ENCODE results near the gene AGT. TPM values are rescaled to one million over a fixed set of nuclear protein-coding genes. Genes with fewer than 3 reads are reported as not detected.

Gene AGT
- total RNA-seq, 1 experiment from 2014 or later: not detected

DNA sequence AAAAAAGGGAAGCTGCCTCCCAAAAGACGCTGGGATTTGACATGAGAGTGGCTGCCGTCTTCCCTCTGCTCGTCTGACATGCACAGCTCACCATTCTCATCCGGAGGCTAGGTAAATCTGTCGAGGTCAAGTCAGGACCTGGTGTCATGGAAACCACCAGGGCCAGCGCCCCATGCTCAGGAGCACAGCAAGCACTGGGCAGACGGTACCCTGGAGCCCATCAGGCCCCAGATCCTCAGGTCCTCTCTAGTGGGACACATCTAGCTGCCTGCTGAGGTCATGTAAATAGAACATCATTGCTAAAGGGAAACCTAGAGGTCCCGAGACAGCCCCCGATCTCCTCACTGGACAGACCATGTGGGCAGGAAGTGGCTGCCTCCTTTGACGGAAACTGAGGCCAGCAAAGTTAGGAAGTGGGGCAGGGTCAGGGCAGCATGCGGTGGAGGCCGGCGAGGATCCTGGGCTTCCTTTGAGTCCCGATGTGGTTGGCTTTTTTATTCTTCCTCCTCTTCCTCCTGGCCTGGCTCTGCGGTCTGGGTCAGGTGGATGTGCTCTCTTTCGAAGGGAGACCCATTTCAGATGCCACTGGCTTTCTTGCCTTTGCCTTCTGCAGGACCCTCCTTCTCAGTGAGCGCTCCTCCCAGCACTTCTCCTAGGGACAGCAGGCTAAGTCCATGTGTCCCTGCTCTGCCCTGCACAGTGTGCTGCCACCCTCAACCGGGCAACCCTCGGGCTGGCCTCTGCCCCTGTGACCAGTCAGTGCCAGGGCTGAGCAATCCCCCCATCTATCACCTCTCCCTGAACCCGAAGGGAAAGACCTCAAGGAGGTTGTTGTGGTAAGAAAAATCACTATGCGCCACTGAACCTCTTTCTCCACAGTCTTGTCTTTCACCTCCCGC lies 5.9 kb downstream of the AGT start:
- no peaks in the 10 kb centered on the region for H3F3A ChIP-seq (ENCODE audit: insufficient read depth, low read depth)
- BruUV-seq (replicated peaks): no TSS peak
- CTCF ChIA-PET: no interaction called here
- no peaks in the 10 kb centered on the region for H3K9me3 ChIP-seq (ENCODE audit: insufficient read depth, low read depth)
- H3K4me2 ChIP-seq: no peak overlapping the region
- no peak overlapping the region for H3K4me3 ChIP-seq
- no peak for DNase-seq
- intact Hi-C loops (cut with micrococcal nuclease; ENCODE audit: unreplicated experiment): no loop called here
- no peak overlapping the region for H2AFZ ChIP-seq
- H3K27ac ChIP-seq: no peak overlapping the region
- no peaks in the 10 kb centered on the region for H3K36me3 ChIP-seq (ENCODE audit: low read depth)
- no peaks in the 10 kb centered on the region; the same call in 1 of the 2 replicates for H3K4me1 ChIP-seq (replicated peaks; ENCODE audit: insufficient read depth)
- H3K79me2 ChIP-seq (ENCODE audit: low read depth): no peaks in the 10 kb centered on the region
- no peaks in the 10 kb centered on the region for H3K27me3 ChIP-seq (ENCODE audit: insufficient read depth, low read depth)
- no peak for TF ChIP-seq EZH2 (IDR thresholded peaks at IDR 0.05; ENCODE audit: low read depth)
- no peaks in the 10 kb centered on the region for H4K20me1 ChIP-seq (ENCODE audit: insufficient read depth)
- H3K9me2 ChIP-seq (ENCODE audit: insufficient read depth): no peaks in the 10 kb centered on the region
- POLR2A ChIA-PET (ENCODE audit: unreplicated experiment): no interaction called here

DNA sequence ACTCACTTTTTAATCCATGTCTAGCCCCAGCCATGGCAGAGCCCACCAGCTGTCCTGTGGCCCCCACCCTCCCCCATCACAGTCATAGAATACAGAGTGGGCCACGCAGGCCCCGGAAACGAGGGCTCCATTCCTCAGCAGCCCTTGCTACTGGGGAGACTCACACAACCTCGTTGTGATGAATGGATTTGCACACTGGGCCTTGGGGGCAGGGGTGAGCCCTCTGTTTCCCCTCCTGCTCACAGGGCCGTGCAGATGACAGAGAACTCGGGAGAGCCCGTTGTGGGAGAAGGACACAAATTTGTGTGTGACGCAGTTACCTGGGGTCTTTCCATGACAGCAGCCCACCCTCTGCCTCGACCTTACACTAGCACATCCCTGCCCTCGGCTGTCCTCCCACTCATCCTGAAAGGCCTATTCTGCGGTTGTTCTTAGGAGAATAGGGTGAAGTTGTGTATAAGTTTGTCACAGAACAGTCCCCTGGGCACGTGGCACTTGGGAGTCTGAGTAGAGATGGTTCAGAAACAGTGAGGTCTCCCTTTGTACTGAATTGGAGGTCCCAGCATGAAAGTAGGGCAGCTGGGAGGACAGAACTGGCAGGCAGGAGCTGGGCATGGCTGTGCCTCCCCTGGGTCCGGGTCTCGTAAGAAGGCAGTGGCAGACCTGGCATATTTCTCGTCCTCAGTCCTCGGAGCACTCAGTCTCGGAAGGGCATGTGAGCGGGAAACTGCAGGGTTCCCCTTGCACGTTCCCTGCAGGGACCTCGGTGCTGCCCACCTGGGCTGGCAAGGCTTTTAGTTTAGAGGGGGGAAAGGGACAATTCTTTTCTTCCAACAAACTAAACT lies 6.8 kb downstream of the AGT start:
- no peak overlapping the region for H3K4me3 ChIP-seq
- no peak overlapping the region for H3K4me2 ChIP-seq
- intact Hi-C loops (cut with micrococcal nuclease; ENCODE audit: unreplicated experiment): no loop called here
- TF ChIP-seq EZH2 (IDR thresholded peaks at IDR 0.05; ENCODE audit: low read depth): no peak
- TF ChIP-seq, protein P1, sequence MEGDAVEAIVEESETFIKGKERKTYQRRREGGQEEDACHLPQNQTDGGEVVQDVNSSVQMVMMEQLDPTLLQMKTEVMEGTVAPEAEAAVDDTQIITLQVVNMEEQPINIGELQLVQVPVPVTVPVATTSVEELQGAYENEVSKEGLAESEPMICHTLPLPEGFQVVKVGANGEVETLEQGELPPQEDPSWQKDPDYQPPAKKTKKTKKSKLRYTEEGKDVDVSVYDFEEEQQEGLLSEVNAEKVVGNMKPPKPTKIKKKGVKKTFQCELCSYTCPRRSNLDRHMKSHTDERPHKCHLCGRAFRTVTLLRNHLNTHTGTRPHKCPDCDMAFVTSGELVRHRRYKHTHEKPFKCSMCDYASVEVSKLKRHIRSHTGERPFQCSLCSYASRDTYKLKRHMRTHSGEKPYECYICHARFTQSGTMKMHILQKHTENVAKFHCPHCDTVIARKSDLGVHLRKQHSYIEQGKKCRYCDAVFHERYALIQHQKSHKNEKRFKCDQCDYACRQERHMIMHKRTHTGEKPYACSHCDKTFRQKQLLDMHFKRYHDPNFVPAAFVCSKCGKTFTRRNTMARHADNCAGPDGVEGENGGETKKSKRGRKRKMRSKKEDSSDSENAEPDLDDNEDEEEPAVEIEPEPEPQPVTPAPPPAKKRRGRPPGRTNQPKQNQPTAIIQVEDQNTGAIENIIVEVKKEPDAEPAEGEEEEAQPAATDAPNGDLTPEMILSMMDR (conservative IDR thresholded peaks at IDR 0.05): no peak
- no peaks in the 10 kb centered on the region for H3F3A ChIP-seq (ENCODE audit: insufficient read depth, low read depth)
- no peaks in the 10 kb centered on the region for H3K9me3 ChIP-seq (ENCODE audit: insufficient read depth, low read depth)
- ChIA-PET POLR2A (ENCODE audit: unreplicated experiment) (no interaction called here), CTCF (no interaction called here)
- H3K27ac ChIP-seq: no peak overlapping the region
- H3K4me1 ChIP-seq (replicated peaks; ENCODE audit: insufficient read depth): no peaks in the 10 kb centered on the region; the same call in 1 of the 2 replicates
- no peaks in the 10 kb centered on the region for H4K20me1 ChIP-seq (ENCODE audit: insufficient read depth)
- H2AFZ ChIP-seq: no peak overlapping the region
- H3K9me2 ChIP-seq (ENCODE audit: insufficient read depth): no peaks in the 10 kb centered on the region
- no peaks in the 10 kb centered on the region for H3K36me3 ChIP-seq (ENCODE audit: low read depth)
- H3K79me2 ChIP-seq (ENCODE audit: low read depth): no peaks in the 10 kb centered on the region
- no peak for DNase-seq
- no peaks in the 10 kb centered on the region for H3K27me3 ChIP-seq (ENCODE audit: insufficient read depth, low read depth)
- BruUV-seq (replicated peaks): no TSS peak

DNA sequence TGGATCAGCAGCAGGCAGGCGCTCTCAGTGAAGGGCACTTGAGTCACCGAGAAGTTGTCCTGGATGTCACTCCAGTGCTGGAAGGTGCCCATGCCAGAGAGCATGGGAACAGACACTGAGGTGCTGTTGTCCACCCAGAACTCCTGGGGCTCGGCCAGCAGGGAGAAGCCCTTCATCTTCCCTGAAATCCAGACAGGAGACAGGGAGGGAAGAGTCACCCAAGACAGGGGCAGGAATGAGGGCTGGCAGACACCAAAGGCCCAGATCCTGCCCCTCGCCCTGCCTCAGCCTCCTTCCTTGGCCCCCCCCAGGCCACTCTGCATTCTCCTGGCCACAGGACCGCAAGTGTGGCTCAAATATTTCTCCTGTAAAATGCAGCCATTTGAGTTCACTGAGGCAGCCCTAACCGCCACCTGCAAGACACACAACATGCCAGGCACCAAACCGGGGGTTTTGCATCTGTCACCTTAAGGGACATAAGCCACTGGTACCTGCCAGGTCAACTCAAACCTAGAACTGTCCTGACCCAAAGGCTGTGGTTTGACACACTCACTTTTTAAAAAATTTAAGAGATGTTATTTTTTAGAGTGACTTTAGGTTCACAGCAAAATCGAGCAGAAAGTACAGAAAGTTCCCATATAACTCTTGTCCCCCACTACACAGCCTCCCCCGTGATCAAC lies 7.8 kb downstream of the AGT start:
- H3K27ac ChIP-seq: no peak overlapping the region
- no peaks in the 10 kb centered on the region for H3F3A ChIP-seq (ENCODE audit: insufficient read depth, low read depth)
- DNase-seq: no peak
- no peak for TF ChIP-seq EZH2 (IDR thresholded peaks at IDR 0.05; ENCODE audit: low read depth)
- TF ChIP-seq, protein P1 (conservative IDR thresholded peaks at IDR 0.05): no peak
- H4K20me1 ChIP-seq (ENCODE audit: insufficient read depth): no peaks in the 10 kb centered on the region
- H3K79me2 ChIP-seq (ENCODE audit: low read depth): no peaks in the 10 kb centered on the region
- ChIA-PET CTCF (no interaction called here), POLR2A (ENCODE audit: unreplicated experiment) (no interaction called here)
- no peak overlapping the region for H2AFZ ChIP-seq
- BruUV-seq (replicated peaks): no TSS peak
- no peaks in the 10 kb centered on the region for H3K9me2 ChIP-seq (ENCODE audit: insufficient read depth)
- no peaks in the 10 kb centered on the region for H3K36me3 ChIP-seq (ENCODE audit: low read depth)
- H3K9me3 ChIP-seq (ENCODE audit: insufficient read depth, low read depth): no peaks in the 10 kb centered on the region
- no peaks in the 10 kb centered on the region; the same call in 1 of the 2 replicates for H3K4me1 ChIP-seq (replicated peaks; ENCODE audit: insufficient read depth)
- intact Hi-C loops (cut with micrococcal nuclease; ENCODE audit: unreplicated experiment): no loop called here
- H3K4me2 ChIP-seq: no peak overlapping the region
- H3K4me3 ChIP-seq: no peak overlapping the region
- no peaks in the 10 kb centered on the region for H3K27me3 ChIP-seq (ENCODE audit: insufficient read depth, low read depth)

All from PC-9 (cell line).